ENCODE results near the gene CCDC88C. TPM values are rescaled to one million over a fixed set of nuclear protein-coding genes. Genes with fewer than 3 reads are reported as not detected.

CCDC88C gene
- total and polyA plus RNA-seq, 2 donors (not counting 3 experiments of a cell fraction or from before 2014, with no cell fraction given), result 11.4 to 52.1 TPM

DNA sequence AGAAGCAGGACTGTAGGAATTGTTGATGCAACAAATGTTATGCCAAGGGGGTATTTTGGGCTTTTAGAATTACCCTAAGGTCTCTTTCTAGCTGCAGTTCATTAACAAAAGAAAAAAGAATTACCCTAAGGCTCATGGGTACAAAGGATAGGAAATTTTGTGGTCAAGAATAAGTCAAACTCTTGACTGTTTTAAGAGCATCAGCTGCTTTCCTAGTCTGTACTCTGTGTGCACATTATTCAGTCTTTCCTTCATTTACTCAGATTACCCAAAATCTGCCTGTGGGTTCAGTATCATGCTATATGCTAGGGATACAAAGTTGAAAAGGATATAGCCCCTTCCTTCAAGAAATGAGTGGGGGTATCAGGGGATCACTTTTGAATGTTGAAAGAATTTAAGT is 36.5 kb upstream of the CCDC88C start:
- CTCF ChIA-PET, result interaction anchor here (1.6 kb wide), 1 partner anchor 11 kb away, joined by 7 read pairs; no protein-coding TSS in a partner anchor
- Histone ChIP-seq H2AFZ (ENCODE audit: low read depth, low read length) (no peak overlapping the region), H4K20me1 (replicated peaks; ENCODE audit: control insufficient read depth, extremely low read depth, insufficient read depth, low read length) (peaks cover 6% of the 10 kb centered on the region), H3K27ac (ENCODE audit: insufficient read depth, low read depth, low read length) (no peak overlapping the region), H3K4me2 (ENCODE audit: insufficient read depth, low read length) (no peak overlapping the region), H3K36me3 (ENCODE audit: control insufficient read depth in 2 of 2, extremely low read depth in 1 of 2, insufficient read depth in 2 of 2, low read length in 2 of 2) (peaks cover 9 to 13% of the 10 kb centered on the region in 2 experiments), H3K27me3 (ENCODE audit: control insufficient read depth in 2 of 2, insufficient read depth in 2 of 2, low read length in 2 of 2) (no peaks in the 10 kb centered on the region), H3K4me1 (ENCODE audit: control insufficient read depth, extremely low read depth, insufficient read depth, low read length) (no peaks in the 10 kb centered on the region), H3K79me2 (ENCODE audit: control insufficient read depth, insufficient read depth, low read length) (no peaks in the 10 kb centered on the region), H3K9ac (replicated peaks; ENCODE audit: extremely low read depth, insufficient read depth, low read length) (no peak overlapping the region), H3K4me3 (replicated peaks in 1 of 3; ENCODE audit: insufficient read depth in 1 of 3, low read depth in 1 of 3, low read length in 3 of 3) (no peak overlapping the region), H3K9me3 (replicated peaks; ENCODE audit: control insufficient read depth, insufficient read depth, low read length) (no peaks in the 10 kb centered on the region), H3K9me1 (replicated peaks; ENCODE audit: control insufficient read depth, extremely low read depth, insufficient read depth, low read length) (no peaks in the 10 kb centered on the region)
- no peak for TF ChIP-seq FOS (IDR thresholded peaks at IDR 0.05; ENCODE audit: borderline replicate concordance, insufficient read depth, low read length)
- no peak for TF ChIP-seq MYC (IDR thresholded peaks at IDR 0.05; ENCODE audit: low read depth, low read length)
- TF ChIP-seq EZH2 (IDR thresholded peaks at IDR 0.05; ENCODE audit: borderline replicate concordance, low read depth, low read length, severe bottlenecking), result no peak
- TF ChIP-seq POLR2AphosphoS5 (IDR thresholded peaks at IDR 0.05; ENCODE audit: insufficient read depth, low read depth, low read length), result no peak
- TF ChIP-seq, protein P1, sequence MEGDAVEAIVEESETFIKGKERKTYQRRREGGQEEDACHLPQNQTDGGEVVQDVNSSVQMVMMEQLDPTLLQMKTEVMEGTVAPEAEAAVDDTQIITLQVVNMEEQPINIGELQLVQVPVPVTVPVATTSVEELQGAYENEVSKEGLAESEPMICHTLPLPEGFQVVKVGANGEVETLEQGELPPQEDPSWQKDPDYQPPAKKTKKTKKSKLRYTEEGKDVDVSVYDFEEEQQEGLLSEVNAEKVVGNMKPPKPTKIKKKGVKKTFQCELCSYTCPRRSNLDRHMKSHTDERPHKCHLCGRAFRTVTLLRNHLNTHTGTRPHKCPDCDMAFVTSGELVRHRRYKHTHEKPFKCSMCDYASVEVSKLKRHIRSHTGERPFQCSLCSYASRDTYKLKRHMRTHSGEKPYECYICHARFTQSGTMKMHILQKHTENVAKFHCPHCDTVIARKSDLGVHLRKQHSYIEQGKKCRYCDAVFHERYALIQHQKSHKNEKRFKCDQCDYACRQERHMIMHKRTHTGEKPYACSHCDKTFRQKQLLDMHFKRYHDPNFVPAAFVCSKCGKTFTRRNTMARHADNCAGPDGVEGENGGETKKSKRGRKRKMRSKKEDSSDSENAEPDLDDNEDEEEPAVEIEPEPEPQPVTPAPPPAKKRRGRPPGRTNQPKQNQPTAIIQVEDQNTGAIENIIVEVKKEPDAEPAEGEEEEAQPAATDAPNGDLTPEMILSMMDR (IDR thresholded peaks at IDR 0.05; ENCODE audit: extremely low read depth in 1 of 2, insufficient read depth in 1 of 2, low read depth in 1 of 2, low read length in 2 of 2), result no peak
- TF ChIP-seq GATA2 (IDR thresholded peaks at IDR 0.05; ENCODE audit: insufficient read depth, insufficient read length, low read depth, low read length), result no peak
- TF ChIP-seq, protein P2, sequence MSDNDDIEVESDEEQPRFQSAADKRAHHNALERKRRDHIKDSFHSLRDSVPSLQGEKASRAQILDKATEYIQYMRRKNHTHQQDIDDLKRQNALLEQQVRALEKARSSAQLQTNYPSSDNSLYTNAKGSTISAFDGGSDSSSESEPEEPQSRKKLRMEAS (IDR thresholded peaks at IDR 0.05; ENCODE audit: insufficient read depth, insufficient read length), result no peak
- no peak for TF ChIP-seq POLR2A (IDR thresholded peaks at IDR 0.05; ENCODE audit: low read depth, low read length)
- FAIRE-seq, result no peak
- DNase-seq (ENCODE audit: low read depth, low spot score), result no peak
- POLR2A ChIA-PET, result no interaction called here
- dilution Hi-C loops (cut with MboI; ENCODE audit: extremely low pct_ligation_motif_present, low sequenced_read_pairs) (no loop called here), intact Hi-C loops (cut with micrococcal nuclease) (no loop called here)
- BruUV-seq (replicated peaks), result no TSS peak

Data from endothelial cell of umbilical vein (primary cell).